Left renal cortex interstitium (tissue), 4 donors: ENCODE measurements around the gene ZFHX3. TPM values are rescaled to one million over a fixed set of nuclear protein-coding genes. Genes with fewer than 3 reads are reported as not detected.
"Not testable (repeated sequence)": the region's sequence is repeated elsewhere in the genome, so short reads cannot be mapped to it uniquely, and the experiment has no call there.

Experiments
- DNase-seq, 4 donors: peaks; one replicate each; pipeline ENCODE4 v3.0.0-alpha.2; 2013; ENCODE audit warnings: low read depth in 4 of 4, low spot score in 2 of 4, missing footprints in 1 of 4
- polyA plus RNA-seq, 4 donors: library from polyadenylated mRNA; unstranded; fragments of 120-200 nt; gene quantifications; one replicate each; pipeline ENCODE4 v1.2.1, GENCODE V29; 2013; ENCODE audit not compliant: insufficient read length in 4 of 4

Gene ZFHX3, protein sequence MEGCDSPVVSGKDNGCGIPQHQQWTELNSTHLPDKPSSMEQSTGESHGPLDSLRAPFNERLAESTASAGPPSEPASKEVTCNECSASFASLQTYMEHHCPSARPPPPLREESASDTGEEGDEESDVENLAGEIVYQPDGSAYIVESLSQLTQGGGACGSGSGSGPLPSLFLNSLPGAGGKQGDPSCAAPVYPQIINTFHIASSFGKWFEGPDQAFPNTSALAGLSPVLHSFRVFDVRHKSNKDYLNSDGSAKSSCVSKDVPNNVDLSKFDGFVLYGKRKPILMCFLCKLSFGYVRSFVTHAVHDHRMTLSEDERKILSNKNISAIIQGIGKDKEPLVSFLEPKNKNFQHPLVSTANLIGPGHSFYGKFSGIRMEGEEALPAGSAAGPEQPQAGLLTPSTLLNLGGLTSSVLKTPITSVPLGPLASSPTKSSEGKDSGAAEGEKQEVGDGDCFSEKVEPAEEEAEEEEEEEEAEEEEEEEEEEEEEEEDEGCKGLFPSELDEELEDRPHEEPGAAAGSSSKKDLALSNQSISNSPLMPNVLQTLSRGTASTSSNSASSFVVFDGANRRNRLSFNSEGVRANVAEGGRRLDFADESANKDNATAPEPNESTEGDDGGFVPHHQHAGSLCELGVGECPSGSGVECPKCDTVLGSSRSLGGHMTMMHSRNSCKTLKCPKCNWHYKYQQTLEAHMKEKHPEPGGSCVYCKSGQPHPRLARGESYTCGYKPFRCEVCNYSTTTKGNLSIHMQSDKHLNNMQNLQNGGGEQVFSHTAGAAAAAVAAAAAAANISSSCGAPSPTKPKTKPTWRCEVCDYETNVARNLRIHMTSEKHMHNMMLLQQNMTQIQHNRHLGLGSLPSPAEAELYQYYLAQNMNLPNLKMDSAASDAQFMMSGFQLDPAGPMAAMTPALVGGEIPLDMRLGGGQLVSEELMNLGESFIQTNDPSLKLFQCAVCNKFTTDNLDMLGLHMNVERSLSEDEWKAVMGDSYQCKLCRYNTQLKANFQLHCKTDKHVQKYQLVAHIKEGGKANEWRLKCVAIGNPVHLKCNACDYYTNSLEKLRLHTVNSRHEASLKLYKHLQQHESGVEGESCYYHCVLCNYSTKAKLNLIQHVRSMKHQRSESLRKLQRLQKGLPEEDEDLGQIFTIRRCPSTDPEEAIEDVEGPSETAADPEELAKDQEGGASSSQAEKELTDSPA (N-terminal part only)
- polyA plus RNA-seq, result 10 to 100 TPM; 15.6 to 25.4 (median 20.6) TPM

DNA sequence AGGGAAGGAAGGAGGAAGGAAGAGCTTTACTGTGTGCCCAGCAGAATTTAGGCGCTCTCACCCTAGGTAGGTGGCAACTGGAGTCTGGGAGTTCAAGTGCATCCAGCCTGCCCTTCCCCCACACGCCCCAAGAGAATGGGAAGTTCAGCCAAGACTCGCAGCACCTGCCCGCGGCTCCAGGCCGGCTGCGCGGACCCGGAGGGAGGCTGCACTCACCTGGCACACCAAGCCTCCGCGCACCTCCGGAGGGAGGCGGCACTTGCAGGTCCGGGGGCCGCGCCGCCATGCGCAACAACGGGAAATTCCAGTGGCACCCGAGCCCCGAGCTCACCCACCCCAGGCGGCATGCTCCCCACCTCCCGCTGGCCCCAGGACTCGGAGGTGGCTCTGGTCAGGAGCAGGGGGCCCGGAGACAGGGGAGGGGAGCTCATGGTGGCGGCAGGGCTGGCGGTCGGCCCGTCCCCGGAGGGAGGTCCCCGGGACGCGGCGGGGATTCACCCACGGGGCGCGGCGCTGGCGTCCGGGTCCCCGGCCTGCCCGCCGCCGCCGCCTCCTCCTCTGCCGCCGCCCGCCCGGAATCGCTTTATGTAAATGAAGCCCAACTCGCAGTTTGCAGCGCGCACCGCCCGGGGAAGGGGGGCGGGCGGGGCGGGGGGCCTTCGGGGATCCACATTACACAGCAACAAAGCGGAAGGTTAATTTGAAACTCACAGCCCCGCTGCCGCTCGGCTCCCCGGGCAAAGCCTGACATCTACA lies at the start of gene ZFHX3:
ZFHX3 (minus strand) TSS at position 593 of the 756 bp plus-strand sequence. CDS start 87,983 bp downstream, outside the sequence.
- no peak for DNase-seq

DNA sequence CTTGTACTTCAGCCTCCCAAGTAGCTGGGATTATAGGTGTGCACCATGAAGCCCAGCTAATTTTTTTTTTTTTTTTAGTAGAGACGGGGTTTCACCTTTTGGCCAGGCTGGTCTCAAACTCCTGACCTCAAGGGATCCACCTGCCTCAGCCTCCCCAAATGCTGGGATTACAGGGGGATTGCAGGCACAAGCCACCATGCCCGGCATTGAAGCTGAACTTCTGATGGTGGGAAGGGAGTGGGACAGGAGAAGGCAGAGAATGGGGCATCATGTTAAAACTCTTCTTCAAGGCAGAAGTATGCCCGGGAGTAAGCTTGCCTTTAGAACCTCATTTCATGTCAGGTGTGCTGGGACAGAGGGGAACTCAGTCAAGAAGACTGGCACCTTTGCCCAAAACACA lies 48.6 kb upstream of the ZFHX3 start:
- no peak for DNase-seq

DNA sequence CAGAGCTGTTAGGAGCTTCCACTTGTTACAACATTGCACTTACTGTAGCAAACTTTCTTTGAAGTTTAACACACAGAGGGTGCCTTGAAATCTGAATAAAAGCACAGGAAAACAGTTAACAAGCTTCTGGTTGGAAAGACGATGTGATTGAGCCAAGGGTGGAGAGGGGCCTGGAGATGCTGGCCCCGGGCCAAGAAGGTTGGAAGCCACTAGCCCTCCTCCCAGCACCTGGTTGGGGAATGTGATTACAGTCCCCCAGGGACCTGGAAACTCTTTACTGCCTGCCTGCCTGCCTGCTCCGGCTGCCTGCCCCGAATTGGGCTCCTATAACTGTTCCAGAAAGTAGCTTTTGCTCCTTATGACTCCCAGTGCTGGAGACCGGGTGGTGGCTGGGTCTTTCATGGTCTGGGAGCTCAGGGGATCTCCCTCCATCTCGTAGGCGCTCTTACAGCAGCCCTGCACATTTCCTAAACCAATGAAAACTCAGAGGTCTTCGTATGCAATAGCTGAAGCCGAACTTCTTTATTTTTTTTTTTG lies 48.0 kb upstream of the ZFHX3 start:
- DNase-seq, result no peak

DNA sequence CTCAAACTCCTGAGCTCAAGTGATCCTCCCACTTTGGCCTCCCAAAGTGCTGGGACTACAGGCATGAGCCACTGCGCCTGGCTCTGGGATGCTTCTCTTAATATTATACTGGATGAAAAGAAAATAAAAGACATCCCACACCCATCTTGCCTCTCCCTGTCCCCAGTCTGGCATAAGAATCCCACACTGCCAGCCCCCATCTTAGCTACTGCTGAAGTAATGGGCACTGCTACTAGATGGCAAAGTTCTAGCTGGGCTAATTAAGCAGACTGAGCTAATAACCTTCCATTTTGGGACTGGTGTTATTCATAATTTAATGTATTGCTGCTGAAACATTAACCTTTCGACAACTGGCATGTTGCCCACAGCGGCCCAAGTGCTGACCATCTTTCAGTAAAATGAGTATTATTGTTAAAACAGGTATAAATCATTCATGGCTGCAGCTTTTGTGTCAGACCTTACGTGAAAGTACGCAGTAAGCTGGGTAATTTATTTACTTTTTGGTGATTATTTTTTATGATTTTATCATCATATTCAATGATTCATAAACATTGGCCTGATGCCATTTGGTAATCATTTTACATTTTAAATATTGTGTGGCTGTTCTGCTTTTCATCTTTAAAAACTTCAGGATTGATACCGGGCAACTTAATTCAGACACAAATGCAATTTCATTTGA lies 47.4 kb upstream of the ZFHX3 start:
- no peak for DNase-seq

DNA sequence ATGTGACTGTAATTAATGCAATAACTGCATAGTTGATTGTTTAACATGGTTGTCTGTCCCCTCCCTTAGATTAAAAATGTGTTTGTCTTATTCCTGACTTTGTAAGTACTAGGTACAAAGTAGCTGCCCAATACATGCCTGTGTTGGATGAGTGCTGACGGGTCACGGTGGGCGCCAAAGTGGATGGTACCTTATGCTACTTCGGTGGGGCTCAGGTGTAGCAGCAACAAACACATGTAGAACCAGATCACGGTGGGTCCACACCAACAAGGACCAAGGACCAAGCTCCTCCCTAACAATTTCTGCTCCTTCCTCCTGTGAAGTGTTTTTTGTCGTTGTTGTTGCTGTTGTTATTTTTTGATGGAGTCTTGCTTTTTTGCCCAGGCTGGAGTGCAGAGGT lies 46.4 kb upstream of the ZFHX3 start:
- DNase-seq, result no peak

DNA sequence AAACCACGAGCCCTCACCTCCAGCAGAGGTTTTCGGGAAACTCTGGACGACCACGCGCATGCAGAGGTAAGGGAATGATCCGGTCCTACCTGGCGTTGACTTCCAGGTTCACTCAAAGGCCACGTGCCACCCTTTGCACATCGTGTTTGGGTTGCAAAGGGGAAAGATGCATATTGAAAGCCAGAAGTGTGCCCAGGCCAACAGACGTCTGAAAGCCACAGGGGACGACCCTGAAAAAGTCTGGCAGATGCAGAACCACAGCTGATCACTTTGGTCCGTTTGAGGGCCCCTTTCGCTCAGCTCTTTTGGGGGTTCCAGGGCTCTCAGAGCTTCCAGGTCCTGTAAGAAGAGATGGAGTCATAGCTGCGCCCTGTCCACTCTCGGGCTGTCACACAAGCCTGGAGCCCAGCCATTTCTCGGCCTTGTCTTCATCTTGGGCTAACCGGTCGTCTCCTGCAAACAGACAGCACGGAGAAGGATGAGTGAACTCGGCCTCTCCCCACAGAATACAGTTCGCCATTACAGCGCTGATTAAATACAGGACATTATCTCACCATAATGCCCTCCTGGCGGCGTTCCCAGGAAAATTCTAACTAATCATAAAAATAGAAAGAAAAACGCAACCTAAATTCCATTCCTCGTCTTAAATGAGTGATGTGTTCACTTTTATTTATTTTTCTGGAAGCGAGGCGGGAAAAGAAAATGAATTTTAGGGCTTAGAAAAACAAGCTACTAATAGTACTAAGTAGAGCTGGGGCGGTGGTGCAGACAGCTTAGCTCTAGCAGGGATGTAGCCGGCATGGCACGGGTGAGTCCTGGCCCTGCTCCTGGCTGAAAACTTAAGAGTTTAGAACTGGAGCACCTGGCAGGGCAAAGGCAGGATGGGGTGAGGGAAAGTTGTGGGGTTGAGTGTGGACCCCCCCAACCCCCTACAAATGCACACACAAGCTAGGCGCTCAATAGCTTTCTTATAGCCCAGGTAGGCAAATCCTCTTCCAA lies 45.5 kb upstream of the ZFHX3 start:
- DNase-seq, result no peak

DNA sequence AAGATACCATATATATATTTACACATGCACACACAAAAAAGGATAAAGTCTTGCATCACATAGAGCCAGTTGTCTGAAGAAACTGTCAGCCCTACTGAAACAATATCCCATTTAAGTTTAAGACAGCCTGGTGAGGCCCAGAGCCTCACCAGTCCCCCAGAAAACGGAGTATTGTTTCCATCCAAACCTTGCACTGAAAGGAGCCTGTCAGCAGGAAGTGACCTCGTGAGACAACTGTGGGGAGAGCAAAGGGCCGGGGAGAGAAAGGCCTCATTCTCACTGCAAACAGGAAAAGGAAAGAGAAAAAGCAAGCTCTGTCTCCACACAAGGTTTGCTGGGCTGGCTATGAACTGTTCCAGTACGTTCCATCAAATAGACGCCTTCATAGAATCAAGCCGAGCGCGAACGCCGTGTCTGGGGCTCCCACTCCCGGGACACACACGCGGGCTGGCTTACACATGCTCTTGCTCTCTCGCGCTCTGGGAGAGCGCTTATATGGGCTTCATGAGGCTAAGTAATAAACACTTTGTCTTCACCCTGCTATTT lies 44.4 kb upstream of the ZFHX3 start:
- no peak for DNase-seq

DNA sequence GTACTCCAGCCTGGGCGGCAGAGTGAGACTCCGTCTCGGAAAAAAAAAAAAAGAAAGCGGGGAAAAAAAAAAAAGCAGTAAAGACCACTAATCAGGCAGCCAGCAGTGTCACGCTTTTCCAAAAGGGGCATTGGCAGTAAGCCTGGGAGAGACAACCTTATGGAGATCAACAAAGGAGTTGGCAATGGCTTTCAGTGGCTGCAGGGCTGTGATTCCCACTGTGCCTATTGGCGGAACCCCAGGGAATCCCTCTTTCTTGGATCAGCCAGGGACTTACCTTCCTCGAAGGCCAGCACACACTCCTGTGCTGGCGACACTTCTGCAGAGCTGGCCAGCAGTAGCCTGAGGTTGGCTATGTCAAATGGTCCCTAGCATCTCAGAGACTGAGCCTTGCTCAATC lies 43.2 kb upstream of the ZFHX3 start:
- DNase-seq, result no peak

DNA sequence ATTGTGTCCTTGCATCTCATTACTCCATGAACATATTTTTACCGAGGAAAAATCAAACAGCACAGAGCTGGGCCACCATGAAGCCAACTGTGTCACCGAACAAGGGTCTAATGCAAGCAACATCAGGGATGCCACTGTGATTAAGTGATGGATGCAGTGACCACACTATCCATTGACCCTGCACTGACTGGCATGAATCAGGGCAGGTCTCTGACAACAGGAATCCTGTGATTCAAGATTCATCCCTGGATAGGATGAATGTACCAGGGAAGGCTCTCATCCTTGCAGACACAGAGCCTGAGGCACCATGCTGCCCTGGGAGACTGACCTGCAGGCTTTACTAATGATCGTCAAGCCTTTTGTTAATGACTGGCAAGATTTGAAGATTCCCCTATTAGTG lies 41.5 kb upstream of the ZFHX3 start:
- DNase-seq, result no peak

DNA sequence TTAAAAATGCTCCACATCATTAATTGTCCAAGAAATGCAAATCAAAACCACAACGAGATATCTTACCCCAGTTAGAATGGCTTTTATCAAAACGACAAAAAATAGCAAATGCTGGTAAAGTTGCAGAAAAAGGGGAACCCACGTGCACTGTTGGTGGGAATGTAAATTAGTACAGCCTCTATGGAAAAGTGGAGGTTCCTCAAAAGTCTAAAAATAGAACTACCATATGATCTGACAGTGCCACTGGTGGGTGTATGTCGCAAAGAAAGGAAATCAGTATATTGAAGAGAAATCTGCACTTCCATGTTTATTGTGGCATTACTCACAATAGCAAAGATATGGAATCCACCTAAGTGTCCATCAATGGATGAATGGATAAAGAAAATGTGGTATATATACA lies 38.2 kb upstream of the ZFHX3 start:
- no peak for DNase-seq

DNA sequence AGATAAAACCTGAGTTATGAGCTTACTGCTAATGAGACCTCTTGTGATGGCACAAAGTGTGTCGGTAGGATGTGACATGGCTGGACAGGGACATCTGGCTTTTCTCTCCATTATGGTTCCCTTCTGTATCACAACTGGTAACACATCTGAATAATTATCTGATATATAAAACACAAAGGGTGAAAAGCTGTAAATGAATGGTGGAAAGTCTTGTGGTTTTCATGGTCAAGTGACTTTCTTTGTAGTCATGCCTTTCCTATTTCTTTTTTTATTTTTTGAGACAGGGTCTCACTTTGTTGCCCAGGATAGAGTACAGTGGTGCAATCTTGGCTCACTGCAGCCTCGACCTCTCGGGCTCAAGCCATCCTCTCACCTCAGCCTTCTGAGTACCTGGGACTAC lies 35.3 kb upstream of the ZFHX3 start:
- no peak for DNase-seq

DNA sequence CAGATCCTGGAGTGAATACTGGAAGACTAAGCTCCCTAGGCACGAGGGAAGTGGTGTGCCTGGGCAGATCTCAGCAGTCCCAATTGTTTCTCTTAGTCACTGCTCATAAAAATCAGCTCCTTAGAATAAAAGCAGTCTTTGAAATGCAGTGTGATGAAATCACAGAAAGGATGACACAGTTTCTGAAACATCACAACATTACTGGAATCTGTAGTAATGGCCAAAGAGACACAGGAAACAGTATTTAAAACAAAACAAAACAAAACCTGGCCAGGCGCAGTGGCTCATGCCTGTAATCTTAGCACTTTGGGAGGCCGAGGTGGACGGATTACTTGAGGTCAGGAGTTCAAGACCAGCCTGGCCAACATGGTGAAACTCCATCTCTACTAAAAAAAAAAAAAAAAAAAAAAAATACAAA lies 34.7 kb upstream of the ZFHX3 start:
- not testable (repeated sequence) for DNase-seq

DNA sequence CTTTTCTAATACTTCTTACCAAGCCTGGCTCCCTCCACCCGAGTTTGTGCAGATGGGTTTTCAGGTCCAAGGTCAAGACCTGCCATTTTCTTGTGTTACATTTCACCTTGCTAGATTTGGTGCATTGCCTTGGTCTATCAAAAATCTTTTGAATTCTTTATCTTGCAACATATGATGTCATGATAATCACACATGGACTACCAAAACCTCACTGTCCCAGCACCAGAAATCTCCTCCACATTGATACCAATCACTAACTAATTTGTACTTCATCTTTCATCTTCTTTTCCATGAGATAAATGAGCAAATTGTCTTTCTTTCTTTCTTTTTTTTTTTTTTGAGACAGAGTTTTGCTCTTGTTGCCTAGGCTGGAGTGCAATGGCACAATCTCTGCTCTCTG lies 33.0 kb upstream of the ZFHX3 start:
- DNase-seq, result no peak

DNA sequence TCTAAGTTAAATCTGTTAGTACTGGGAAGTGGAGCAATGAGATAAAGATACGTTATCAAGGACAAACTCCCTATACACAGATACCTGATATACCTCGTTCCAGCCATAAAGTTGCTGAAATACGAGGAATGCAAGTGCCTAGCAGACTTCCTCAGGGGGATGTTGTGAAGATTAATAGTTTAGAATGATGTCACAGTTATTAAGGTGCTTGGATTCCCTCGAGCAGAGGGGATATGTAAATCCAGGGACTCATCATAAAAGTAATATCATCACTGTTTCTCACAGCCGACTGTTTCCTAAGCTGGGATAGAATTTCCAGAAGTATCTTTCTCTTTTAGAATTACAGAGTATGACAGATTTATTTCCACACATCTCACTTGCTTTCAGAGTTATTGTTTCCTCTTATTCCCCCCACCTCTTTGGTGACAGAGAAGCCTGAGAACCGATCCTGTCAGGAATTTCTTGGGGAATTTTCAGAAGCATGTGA lies 28.4 kb upstream of the ZFHX3 start:
- DNase-seq, result no peak

DNA sequence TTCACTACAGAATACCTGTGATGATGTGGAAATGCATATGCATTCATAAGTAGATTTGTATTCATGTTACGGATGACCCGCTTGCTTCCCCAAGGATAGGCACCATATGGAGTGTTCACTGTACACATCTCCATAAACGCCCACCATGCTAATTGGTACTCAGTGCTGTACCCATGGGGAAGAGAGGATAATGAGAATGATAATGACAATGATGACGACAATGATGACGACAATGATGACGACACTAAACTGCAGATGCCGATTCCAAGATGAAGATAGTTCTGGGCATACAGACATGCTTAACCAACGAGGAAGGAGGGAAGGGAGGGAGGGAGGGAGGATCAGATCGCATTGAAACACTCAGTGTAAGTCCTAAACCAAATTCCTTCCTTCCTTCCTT lies 26.5 kb upstream of the ZFHX3 start:
- DNase-seq, result no peak

DNA sequence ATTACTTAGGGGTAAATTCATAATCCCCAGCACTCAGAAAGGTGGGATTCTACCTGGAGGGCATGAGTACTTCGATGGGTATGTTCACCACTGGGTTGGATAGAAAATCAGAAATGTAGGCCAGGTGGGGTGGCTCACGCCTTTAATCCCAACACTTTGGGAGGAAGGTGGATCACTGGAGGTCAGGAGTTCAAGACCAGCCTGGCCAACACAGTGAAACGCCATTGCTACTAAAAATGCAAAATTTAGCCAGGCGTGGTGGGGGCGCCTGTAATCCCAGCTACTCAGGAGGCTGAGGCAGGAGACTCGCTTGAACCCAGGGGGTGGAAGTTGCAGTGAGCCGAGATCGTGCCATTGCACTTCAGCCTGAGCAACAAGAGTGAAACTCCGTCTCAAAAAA lies 24.1 kb upstream of the ZFHX3 start:
- not testable (repeated sequence) for DNase-seq

DNA sequence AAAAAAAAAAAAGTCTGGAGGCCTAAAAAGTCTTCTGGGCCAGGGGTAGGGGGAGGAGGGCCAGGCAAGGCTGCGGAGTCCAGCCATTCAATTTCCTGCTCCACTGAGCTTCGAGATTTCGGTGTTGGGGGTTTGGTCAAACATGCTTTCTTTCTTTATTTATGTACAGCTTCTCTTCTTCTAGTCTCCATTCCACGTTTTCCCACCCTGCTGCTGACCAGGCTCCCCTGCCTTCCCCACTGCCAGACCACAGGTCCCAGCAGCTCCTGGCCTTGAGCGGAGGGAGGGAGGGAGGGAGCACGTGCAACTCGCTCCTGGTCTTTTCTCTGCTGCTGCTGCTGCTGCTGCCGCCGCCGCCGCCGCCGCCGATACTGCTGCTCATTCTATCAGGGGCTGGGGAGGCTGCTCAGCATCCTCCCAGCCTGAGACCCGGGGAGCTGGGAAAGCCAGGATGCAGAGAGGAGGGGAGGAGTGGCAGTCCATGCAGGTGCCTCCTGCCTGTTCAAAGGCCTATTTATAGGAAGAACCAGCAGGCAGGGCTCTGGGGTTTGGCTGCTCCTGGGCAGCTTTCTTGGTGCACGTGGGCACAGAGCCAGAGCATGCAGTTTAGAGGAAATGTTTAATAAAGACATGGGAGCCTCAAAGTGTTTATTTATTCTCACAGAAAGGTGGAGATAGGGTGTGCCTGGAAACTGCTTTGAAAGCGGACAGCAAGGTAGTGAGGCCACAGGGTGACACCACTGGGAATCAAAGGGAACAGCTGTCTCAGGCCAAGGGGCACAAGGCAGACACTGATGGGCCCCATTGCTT lies 23.4 kb upstream of the ZFHX3 start:
- no peak for DNase-seq
